HS-5 (cell line): ENCODE measurements around the gene LCMT1.
A peak's percentile ranks its signal among the peaks of the same experiment; 100 is the strongest.
"Not testable (repeated sequence)": the region's sequence is repeated elsewhere in the genome, so short reads cannot be mapped to it uniquely, and the experiment has no call there.

ENCODE experiments used
- DNase-seq: peaks from one replicate; pipeline ENCODE4 v3.0.0-alpha.2; 2012; ENCODE audit warnings: low read depth

The LCMT1 gene

GRCh38 chr16:25143928-25144327 lies 32.4 kb downstream of the LCMT1 start:
- no peak for DNase-seq

DNA sequence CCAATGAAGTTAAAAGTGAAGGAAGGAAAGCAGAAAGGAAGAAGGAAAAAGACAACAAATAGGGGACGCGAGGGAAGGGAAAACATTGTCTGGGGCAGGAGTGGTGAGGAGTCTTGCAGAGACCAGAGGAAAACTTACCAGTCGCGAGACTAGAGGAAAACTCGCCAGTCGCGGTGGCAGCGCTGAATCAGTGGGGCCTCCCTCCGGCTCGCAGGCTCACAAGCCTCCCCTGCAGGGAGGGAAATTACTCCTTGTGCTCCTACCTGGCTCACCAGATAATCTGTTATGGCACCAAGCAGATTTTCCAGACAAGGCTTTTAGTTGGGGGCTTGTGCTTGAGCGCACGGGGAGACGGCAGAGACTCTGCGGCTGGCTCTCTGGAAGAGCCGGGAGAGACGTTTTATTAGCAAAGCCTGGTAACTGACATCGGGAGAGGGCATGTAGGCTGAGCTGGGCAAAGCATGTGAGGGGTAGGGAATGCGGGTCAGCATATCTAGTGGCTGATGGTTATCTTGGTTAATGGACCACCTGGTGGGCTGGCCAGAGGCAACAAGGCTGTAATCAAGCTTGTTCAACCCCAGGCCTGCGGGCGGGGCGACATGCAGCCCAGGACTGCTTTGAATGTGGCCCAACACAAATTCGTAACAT lies 37.1 kb downstream of the LCMT1 start:
- no peak for DNase-seq

DNA sequence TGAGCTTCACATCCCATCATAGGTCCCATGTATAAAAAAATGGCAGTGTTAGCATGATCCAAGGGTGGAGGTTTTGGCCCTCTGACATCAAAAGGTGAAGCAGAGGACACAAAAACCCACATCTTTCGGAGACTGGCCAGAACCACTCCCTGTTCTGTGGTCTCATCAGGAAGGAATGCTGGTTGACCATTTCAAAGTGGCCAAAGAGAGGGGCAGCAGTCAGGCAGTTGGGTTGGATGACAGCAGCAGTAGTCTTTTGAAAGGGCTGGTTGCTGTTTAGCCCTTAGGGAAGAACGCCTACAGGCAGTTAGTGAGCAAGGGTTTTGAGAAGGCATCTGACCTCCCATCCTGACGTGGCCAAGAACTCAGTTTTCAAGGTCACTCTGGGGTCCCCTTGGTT lies 40.5 kb downstream of the LCMT1 start:
- peak; percentile 25 for DNase-seq

- DNase-seq: no peak
Measured at GRCh38 chr16:25155553-25156460, 44.3 kb downstream of the LCMT1 start.

DNA sequence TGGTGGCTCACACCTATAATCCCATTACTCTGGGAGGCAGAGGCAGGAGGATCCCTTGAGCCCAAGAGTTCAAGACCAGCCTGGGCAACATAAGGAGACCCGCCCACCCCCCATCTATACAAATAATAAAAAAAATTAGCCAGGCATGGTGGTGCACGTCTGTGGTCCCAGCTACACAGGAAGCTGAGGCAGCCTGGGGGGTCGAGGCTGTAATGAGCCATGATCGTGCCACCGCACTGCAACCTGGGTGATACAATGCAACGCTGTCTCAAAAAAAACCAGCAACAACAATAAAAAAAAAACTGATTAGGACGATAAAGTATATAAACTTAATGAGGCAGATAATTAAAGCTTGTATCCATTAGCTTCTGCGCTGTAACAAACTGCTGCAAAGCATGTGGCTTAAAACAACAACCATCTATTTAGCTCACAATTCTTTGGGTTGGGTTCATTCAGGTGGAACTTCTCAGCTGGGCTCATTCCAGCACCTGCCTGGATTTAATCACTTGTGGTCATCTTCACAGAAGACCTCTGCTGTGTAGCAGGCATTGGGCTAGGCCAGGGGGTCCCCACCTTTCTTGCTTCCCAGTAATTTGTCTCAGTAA lies 45.8 kb downstream of the LCMT1 start:
- no peak for DNase-seq

- no peak for DNase-seq
Measured at GRCh38 chr16:25158401-25158800, 46.9 kb downstream of the LCMT1 start.

GRCh38 chr16:25161753-25162367 lies 50.3 kb downstream of the LCMT1 start:
- no peak for DNase-seq

GRCh38 chr16:25163683-25164082 lies 52.1 kb downstream of the LCMT1 start:
- no peak for DNase-seq

DNA sequence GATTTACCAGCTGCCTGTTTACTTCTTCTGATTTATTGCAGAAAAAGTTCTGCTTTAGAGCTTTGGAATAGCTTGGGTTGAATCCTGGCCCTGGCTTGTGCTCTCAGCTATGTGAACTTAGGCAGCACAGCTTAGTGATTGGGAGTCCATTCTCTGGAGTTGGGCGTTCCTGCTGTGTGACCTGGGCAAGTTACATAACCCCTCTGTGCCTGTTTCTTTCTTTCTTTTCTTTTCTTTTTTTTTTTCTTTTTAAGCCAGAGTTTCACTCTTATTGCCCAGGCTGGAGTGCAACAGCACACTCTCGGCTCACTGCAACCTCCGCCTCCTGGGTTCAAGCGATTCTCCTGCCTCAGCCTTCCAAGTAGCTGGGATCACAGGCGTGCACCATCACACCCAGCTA lies 53.7 kb downstream of the LCMT1 start:
- DNase-seq: no peak

GRCh38 chr16:25167920-25168319 lies 56.4 kb downstream of the LCMT1 start:
- DNase-seq: not testable (repeated sequence)

GRCh38 chr16:25171390-25171789 lies 59.8 kb downstream of the LCMT1 start:
- no peak for DNase-seq

DNA sequence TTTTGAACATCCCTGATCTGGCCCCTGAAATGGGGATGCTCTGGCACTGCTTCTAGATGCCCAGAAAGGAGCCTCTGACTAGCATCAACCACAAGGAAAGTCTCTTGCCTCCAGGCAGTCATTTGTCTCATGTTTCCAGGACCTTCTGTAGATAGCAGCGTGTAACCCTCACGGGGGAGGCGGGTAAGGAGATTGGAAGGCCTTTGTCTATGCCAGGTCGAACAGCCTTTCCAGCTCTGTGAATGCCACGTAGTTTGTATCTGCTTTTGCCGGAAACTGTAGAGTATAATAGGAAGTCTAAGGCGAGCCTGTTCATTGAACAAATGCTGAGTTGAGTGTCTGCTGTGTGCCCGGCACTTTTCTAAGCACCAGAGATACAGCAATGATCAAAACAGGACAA lies 61.3 kb downstream of the LCMT1 start:
- DNase-seq: no peak

DNA sequence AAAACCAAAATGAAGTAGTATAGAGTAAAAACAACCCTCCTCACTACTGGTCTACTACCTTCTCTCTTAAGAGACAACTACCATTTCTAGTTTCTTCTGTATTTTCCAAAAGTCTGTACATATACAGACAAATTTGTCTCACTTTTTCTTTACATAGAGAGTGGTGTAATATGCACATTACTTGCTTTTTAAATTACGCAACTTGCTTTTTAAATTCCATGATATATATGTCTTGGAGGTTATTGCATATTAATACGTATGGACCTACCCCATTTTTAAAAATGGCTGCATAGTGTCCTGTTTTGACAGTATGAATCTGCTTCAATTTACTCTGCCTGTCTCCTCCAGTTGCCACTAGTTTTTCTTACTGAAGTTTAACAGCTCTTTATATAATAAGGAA lies 62.7 kb downstream of the LCMT1 start:
- DNase-seq: no peak

- DNase-seq: no peak
Measured at GRCh38 chr16:25176136-25176535, 64.6 kb downstream of the LCMT1 start.

- no peak for DNase-seq
Measured at GRCh38 chr16:25177512-25177830, 65.9 kb downstream of the LCMT1 start.

- DNase-seq: no peak
Measured at GRCh38 chr16:25177831-25178688, 66.5 kb downstream of the LCMT1 start.

DNA sequence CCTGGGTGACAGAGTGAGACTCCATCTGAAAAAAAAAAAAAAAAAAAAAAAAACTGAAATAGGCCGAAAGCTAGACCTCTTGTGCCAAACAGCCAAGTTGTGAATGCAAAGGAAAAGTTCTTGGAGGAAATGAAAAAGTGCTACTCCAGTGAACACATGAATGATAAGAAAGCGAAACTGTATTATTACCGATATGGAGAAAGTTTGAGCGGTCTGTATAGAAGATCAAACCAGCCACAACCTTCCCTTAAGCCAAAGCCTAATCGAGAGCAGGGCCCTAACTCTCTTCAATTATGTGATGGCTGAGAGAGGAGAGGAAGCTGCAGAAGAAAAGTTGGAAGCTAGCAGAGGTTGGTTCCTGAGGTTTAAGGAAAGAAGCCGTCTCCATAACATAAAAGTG lies 69.7 kb downstream of the LCMT1 start:
- not testable (repeated sequence) for DNase-seq

DNA sequence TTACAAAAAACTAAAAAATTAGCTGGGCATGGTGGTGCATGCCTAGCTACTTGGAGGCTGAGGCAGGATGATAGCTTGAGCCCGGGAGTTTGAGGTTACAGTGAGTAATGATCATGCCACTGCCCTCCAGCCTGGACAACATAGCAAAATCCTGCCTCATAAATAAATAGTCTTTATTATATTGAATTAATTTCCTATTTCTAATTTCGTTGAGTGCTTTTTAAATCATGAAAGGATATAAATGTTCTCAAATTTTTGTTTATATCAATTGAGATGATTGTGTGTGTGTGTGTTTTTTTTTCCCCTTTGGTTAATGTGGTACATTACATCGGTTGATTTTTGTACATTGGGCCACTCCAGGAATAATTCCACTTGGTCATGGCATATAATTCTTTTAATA lies 73.2 kb downstream of the LCMT1 start:
- DNase-seq: no peak

GRCh38 chr16:25187491-25187795 lies 75.9 kb downstream of the LCMT1 start:
- no peak for DNase-seq

DNA sequence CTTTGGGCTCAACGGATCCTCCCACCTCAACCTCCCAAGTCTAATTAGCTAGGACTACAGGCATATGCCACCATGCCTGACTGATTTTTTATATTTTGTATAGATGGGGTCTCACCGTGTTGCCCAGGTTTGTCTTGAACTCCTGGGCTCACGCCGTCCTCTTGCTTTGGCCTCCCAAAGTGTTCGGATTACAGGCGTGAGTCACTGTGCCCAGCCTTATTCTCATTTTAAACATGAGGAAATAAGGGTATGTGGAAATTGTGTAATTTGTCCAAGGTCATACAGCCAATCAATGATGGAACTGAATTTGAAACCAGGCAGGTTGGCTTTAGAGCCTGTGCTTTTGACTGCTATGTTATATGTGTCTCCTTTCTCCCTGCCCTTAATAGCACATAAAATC lies 77.8 kb downstream of the LCMT1 start:
- DNase-seq: no peak

- no peak for DNase-seq
Measured at GRCh38 chr16:25192096-25192495, 80.6 kb downstream of the LCMT1 start.

GRCh38 chr16:25194273-25194878 lies 82.8 kb downstream of the LCMT1 start:
- DNase-seq: no peak
